Liver (tissue), 3 donors: ENCODE results near the gene RNLS.
"Not testable (repeated sequence)": the region's sequence is repeated elsewhere in the genome, so short reads cannot be mapped to it uniquely, and the experiment has no call there.

Experiments
- GABPA ChIP-seq, 2 donors: IDR thresholded peaks in 1 of 2; conservative IDR thresholded peaks in 1 of 2; 2 replicates each; pipeline ENCODE4 v1.6.1; 2016; ENCODE audit warnings: antibody characterized with exemption in 2 of 2, mild to moderate bottlenecking in 1 of 2, moderate library complexity in 1 of 2
- TAF1 ChIP-seq: conservative IDR thresholded peaks from 2 replicates; pipeline ENCODE4 v1.6.1; 2016; ENCODE audit warnings: antibody characterized with exemption, mild to moderate bottlenecking
- TF ChIP-seq, protein P1 (sequence below): fragments of 150-350 bp; IDR thresholded peaks from 2 replicates; pipeline ENCODE4 v1.5.1; 2017; ENCODE audit warnings: improper control_type of control experiment, low read depth, low read length; ENCODE audit not compliant: missing input control
- donor health status: healthy.
- donor health status: healthy.

DNA sequence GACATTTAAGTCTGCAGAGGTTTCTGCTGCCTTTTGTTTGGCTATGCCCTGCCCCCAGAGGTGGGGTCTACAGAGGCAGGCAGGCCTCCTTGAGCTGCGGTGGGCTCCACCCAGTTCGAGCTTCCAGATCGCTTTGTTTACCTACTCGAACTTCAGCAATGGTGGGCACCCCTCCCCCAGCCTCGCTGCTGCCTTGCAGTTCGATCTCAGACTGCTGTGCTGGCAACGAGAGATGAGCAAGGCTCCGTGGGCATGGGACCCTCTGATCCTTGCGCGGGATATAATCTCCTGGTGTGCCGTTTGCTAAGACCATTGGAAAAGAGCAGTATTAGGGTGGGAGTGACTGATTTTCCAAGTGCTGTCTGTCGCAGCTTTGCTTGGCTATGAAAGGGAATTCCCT, 227.4 kb downstream of the RNLS start:
- TF ChIP-seq, protein P1, sequence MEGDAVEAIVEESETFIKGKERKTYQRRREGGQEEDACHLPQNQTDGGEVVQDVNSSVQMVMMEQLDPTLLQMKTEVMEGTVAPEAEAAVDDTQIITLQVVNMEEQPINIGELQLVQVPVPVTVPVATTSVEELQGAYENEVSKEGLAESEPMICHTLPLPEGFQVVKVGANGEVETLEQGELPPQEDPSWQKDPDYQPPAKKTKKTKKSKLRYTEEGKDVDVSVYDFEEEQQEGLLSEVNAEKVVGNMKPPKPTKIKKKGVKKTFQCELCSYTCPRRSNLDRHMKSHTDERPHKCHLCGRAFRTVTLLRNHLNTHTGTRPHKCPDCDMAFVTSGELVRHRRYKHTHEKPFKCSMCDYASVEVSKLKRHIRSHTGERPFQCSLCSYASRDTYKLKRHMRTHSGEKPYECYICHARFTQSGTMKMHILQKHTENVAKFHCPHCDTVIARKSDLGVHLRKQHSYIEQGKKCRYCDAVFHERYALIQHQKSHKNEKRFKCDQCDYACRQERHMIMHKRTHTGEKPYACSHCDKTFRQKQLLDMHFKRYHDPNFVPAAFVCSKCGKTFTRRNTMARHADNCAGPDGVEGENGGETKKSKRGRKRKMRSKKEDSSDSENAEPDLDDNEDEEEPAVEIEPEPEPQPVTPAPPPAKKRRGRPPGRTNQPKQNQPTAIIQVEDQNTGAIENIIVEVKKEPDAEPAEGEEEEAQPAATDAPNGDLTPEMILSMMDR: not testable (repeated sequence)
- not testable (repeated sequence) for TF ChIP-seq TAF1; GABPA (IDR thresholded peaks at IDR 0.05 in 1 of 2, conservative IDR thresholded peaks at IDR 0.05 in 1 of 2)
